Activated CD8-positive, alpha-beta memory T cell treated with anti-CD3 and anti-CD28 coated beads, Interleukin-2, amount 50 U/mL, for 1 hour (primary cell): ENCODE data around the gene GALR1.
"Not testable (repeated sequence)": the region's sequence is repeated elsewhere in the genome, so short reads cannot be mapped to it uniquely, and the experiment has no call there.

ENCODE experiments used
- DNase-seq: peaks from one replicate; pipeline ENCODE4 v3.0.0-alpha.2; 2020; ENCODE audit errors: extremely low read depth

The GALR1 gene

DNA sequence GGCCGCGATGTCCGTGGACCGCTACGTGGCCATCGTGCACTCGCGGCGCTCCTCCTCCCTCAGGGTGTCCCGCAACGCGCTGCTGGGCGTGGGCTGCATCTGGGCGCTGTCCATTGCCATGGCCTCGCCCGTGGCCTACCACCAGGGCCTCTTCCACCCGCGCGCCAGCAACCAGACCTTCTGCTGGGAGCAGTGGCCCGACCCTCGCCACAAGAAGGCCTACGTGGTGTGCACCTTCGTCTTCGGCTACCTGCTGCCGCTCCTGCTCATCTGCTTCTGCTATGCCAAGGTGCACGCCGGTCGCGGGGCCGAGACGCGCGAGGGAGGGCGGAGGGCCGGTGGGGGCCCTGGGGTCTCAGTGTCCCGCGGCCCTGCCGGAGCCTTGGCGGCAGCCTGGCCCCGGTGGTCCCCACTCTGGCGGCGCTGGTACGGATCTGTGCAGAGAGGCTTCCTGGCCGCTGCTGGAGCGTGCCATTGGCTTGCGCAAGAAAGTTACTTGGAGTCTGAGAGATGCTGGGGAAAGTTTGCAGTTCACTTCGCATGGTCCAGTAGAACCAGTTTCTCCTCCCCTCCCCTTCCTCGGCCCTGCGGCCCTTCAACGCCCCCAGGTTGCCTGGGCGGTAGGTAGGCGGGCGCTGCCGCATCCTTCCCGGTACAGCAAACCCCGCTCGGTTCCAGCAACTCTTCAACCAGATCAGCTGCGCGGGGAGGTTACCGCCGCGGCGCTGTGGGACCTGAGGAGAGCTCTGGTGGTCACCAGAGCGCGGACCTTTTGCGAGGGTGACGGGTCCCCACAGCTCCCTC lies 1.5 kb downstream of the GALR1 start:
- DNase-seq: no peak

DNA sequence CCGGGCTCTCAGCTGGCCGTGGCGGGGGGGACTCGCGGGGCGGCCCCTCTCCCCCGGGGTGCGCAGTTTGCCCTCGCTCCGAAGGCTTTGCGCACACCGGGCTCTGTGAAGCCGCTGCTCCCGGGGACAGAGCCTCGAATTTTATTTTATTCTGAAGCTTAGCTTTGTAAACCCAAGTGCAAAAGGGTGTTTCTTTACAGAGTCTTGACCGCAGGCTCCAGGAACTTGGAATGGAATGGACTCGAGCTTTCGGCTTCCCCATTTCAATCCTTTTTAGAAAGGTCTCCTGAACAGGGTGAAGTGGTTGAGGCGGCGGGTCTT lies 2.0 kb downstream of the GALR1 start:
- DNase-seq: no peak

DNA sequence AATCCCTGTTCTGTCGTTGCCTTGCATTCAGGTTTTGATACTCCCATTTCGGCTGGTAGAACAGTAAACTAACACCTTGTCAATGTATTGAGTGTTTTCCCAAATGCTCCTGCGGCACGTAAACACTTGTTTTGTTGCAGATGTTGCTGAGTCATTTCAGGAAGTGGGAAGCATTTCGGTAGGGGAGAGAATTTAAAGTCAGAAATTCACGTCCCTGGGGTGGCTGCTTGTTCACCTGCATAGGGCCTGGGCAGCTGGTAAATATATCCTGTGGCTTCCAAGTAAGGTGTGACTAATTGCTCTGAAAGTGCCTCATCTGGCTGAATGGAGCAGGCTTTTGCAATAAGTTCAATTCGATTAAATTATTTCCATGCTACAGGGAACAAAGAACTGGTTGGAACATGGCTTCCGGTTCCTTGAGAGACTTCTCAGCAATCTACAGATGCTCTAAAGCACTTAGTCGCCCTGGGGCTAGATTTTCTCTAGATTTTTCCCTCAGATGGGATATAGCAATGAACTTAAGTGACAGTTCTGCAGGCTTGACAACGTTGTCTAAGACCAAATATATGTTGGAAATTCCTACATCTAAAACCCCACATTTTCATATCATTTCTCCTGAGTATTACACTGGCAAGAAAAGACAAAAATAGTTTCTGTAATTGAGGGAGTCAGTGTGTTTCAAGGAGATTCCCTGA lies 5.2 kb downstream of the GALR1 start:
- DNase-seq: no peak

DNA sequence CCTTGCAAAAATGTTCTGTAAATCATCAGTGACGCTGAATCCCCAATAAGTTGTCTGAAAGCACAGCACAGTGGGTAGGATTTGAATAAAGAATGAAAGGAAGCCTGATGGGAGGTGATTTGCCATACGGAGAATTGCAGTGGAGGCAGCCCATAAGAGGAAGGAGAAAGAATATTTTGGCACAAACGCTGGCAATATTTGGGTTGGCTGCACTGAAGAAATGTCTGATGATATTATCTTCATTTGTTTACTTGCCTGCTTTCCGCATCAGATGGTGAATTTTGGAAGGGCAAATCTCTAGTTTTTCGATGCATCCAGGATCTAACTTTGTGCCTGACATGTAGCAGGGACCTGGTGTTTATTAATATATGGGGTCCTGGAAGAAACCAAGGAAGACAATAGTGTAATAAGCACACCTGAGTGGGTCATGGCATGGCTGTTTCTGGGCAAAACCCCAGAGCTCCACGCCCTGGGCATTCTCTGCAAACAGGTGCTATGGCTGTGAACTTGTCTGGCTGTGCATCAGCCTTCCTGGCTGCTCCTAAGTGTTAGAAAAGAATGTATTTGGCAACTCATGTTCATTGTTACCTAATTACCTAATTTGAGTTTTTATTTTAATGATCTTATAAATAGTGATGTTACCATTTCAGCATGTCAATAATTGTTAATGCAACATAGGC lies 5.9 kb downstream of the GALR1 start:
- no peak for DNase-seq

DNA sequence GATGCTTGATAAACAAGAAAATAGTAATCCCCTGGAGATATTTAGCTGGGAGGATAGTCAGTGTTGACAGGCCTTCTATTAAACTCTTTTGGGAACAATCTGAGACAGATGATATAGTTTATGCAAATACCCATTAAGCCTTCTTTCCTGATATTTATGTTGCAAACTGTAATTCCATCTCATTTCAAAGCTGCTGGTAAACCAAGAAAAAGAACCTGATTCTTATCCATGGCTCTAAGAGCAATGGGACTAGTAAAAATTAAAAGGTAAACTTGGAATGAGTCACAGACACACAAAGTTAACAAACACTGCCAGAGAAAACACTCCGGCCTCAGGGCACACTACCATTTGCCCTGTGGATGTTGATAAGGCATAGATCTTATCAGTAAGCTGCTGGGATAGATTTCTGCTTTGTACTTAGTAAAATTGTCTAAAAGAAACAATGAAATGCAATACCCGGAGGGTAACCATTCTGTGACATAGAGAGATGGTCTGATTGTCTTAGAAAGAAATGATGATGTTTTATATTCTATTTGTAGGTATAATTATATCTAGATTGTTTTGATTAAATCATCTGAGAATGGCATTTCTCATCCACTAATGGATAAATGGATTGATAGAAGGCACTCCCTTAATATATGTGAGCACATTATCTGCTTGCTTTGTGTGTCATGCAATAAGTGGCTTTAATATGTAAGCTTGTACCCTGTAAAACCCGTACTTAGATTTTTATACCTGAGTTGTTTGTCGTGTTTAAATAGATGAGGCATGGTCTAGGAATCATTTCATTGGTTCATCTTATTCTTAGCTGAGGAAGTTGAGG lies 13.2 kb downstream of the GALR1 start:
- DNase-seq: no peak

DNA sequence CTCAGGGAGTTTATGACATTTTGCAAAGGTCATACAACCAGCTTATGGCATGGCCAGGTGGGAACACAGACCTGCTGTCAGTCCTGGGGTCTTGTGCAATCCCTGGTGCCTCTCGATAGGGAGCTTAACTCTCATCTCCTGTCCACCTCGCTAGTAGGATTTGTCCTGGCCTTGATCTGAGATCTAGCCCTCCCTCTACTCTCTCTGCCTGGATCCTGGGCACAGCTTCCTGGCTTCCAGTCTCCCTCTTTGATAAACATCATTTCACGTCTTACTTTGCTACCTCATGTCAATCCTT lies 13.8 kb downstream of the GALR1 start:
- no peak for DNase-seq

DNA sequence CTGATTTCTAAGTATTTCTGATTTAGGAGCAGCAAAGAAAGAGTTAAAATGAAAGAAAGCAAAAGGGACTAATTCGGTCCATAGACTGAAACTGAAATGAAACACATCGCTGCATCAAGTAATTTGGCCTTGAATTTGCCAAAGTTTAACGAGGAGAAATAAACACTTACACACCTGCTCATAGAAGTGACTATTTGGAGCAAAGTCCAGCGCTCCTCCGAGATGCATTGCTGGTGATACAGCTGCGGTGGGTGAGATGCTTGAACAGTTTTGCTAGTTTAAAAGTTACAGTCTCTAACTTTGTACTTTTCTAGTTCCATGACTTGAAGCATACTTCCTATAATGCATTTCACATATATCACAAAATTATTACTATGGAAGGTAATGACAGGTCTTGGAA lies 18.3 kb downstream of the GALR1 start:
- no peak for DNase-seq

DNA sequence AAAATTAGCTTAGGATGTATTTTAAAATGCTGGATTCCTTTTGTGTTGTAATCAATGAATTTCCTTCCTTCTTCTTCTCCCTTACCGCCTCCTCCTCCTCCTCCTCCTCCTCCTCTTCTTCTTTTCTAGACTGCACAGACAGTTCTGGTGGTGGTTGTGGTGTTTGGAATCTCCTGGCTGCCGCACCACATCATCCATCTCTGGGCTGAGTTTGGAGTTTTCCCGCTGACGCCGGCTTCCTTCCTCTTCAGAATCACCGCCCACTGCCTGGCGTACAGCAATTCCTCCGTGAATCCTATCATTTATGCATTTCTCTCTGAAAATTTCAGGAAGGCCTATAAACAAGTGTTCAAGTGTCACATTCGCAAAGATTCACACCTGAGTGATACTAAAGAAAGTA lies 18.8 kb downstream of the GALR1 start:
- no peak for DNase-seq

DNA sequence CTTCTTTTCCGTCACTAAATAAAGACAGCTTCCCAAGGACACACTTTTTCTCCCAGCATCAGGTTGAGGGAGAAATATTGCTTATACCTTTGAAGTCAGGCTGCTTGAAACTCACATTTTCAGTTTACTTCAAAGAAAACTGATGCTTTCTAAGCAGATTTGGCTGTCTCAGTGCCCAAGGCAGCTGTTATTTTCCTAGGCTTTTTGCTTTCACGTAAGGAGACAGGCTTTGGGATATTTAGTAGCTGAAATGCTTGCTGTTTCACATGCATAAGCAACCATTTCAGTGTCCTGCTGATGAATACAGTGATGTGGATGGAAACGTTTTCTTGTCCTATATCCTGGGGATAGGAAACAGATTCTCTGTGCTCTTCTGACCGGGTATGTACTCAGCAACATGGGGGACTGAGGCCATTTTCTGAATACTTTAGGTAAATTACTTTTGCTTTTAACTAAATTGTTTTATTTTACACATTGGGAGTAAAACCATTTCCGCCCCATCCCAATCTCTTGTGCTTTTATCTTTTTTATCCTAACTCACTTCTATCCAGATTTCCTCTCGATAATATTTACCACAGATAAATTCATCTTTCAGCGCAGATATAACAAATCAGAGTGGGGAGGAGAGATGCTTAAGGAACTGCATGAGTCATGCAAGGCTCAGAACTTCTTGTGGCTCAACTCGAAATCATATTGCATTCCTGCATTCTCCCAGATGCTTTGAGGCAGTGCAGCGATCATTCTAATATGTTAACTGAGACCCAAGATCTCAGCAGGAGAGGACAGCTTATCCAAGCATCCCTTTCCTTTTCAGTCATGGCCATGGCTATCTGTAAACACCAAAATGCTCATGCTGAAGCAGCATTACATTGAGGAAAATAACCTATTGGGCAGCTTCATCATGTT lies 22.2 kb downstream of the GALR1 start:
- no peak for DNase-seq

DNA sequence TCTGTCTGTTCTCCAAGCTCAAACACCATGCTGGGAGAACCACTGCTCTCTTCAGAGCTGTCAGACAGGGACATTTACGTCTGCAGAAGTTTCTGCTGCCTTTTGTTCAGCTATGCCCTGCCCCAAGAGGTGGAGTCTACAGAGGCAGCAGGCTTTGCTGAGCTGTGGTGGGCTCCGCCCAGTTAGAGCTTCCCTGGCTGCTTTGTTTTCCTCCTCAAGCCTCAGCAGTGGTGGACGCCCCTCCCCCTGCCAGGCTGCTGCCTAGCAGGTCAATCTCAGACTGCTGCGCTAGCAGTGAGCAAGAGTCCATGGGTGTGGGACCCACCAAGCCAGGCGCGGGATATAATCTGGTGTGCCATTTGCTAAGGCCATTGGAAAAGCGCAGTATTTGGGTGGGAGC lies 41.2 kb downstream of the GALR1 start:
- not testable (repeated sequence) for DNase-seq

DNA sequence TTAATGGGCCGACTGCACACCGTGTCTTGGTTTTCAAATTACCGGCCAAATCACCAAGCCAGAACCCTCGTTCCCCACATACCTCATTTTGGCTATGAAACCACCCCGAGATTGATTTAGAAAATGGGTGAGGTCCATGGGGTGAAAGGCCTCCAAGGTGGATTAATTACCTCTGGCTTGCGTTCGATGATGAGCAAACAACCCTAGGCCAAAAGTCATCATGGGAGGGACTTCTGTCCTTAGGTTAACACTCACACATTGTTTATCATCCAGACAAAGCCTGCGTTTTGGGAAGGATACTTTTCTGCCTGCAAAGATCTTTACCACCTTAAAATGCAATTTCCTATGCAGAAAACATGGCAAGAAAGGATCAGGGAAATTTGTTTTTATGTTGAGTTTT lies 48.5 kb downstream of the GALR1 start:
- no peak for DNase-seq

DNA sequence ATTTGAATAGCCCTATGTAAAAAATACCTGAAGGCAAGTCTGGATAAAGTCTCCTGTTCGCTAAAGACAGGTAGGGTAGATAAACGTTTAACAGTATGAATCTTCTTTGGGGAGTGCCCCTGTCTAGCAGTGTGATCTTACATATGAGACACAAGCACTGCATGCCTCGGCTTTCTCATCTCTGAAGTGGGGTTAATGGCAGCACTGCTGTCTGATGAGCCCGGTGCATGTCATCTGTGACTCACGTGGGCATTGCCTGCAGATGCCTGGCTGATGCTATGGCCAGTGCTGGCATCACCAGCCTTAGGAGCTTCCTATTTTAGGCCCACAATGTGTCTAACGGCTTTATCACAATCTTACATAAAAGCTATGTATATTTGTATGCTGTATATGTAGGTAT lies 50.1 kb downstream of the GALR1 start:
- DNase-seq: no peak

DNA sequence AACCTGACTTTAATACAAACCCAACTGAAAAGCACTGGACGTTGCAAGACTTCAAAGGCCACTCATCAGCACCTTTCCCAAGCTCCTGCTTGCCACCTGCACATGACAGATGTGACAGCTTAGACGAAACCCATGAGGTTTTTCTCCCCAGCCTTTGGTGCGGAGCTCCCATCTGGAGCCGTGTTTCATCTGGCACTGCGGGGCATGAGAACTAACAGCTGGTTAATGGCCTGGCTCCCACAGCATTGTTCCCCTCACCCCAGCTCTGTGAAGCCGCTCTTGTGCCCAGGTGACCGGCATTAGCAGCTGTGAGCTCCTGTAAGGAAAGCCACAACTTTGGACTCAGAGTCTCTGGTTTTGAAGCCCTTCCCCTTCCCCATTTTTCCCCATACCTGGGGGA lies 50.9 kb downstream of the GALR1 start:
- no peak for DNase-seq

DNA sequence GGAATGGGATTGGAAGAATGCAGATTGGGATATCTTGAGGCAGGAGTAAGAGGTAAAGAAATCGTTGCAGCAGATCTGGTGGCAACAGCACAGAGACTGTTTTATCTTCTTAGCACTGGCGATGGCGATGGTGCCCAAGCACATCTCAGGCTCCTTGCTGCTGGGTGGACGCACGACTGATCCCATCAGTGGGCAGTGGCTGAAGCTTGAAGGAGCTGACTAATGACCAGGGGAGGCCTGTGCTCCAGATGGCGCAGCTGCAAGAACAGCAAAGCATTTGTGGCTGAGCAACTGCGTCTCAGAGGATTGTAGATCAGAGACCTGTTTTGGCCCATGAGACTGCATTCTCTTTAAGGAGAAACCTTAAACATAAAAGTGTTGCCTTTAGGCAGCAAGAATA lies 54.6 kb downstream of the GALR1 start:
- no peak for DNase-seq

DNA sequence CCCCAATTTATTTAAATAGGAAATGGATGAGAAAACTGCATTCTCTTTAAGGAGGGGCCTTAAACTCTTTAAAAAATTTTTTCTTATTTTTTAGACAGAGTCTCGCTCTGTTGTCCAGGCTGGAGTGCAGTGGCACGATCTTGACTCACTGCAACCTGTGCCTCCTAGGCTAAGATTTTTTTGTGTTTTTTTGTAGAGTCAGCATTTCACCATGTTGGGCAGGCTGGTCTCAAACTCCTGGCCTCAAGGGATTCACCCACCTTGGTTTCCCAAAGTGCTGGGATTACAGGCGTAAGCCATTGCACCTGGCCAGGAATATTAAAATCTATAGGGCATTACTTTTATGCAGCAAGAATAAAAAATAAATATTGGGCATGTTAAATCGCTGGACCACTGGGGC lies 56.0 kb downstream of the GALR1 start:
- no peak for DNase-seq

DNA sequence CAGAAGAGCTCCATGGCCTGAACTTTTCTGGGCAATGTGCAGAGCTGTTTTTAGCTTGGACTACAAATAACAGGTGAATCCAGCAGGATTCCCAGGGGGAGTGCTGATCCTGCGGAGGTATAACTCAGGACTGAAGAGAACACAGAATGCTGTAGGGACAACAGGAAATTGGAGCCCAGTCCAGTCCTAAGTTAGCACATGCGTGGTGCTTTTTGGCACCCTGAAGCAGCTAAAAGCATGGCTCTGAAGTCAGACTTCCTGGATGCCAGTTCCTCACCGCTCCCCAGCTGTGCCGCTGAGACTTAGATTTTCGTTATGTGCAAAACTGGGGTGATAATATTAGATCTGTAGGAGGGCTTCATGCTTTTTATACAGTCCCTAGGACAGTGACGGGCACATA lies 58.6 kb downstream of the GALR1 start:
- no peak for DNase-seq

DNA sequence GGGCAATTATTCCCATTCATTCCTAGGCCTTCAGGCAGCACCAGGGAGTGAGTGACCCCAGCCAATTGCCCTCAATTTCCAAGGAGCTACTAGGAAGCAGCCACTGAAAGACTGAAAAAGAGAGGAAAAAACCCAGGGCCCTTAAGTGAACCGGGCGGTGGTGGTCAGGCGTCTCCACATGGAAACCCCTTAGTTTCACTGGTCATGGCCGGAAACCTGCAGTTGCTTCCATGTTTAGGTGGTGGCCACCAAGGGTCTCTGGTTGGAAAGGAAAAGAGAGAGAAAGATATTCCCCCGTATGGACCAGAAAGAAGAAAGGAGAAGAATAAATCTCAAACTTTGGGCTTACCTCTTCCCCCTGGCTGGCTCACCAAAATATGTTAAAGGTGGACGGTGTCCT lies 64.9 kb downstream of the GALR1 start:
- DNase-seq: no peak

DNA sequence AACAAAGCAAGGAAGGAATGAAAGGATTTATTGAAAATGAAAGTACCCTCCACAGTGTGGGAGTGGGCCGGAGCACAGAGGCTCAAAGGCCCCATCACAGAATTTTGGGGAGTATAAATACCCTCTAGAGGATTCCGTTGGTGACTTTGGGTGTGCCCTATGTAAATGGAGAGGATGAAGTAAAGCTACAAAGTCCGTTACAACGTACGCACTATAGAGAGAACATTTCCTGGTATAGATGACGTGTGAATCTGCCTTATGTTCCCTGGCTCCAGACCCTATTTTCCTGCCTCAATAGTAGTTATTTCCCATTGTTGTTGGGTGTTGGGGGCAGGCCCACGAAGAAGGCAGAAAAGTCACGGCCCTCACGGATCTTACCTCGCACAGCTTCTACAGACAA lies 65.3 kb downstream of the GALR1 start:
- DNase-seq: no peak

DNA sequence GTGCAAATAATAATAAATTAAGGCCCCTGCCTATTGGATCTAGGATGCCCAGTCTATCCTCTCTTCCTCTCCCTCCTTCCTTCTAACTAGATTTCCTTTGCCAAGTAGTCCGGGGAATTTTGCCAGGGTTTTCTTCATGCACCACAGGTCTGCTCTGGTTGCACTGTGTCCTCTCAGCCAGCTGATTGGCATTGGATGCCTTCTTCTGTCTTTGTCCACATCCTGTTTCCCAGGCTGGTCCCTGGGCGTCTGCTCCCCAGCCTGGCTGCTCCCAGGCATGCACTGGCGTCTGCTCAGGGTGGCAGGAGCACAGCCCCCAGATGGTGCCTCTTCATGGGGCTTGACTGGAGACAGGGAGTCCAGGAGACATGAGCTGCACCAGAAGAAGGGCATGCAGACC lies 66.4 kb downstream of the GALR1 start:
- no peak for DNase-seq

DNA sequence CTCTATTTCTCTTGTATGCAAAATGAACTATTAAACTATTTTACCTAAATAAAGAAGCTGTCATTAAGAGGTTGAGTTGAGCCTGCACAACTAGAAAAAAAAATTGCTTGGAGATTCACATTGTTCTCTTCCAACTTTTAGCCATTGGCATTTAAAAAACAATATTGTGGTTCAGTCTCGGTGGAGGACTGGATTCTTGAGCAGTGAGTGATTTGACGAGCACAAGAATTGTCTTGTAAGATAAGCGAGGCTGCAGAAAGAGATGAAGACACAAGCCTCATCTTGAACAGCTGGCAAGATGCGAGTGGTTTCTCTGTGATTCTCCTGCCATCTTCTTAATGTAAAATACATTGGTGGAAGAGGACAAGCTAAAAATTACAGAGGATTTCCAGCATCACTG lies 67.0 kb downstream of the GALR1 start:
- DNase-seq: no peak

DNA sequence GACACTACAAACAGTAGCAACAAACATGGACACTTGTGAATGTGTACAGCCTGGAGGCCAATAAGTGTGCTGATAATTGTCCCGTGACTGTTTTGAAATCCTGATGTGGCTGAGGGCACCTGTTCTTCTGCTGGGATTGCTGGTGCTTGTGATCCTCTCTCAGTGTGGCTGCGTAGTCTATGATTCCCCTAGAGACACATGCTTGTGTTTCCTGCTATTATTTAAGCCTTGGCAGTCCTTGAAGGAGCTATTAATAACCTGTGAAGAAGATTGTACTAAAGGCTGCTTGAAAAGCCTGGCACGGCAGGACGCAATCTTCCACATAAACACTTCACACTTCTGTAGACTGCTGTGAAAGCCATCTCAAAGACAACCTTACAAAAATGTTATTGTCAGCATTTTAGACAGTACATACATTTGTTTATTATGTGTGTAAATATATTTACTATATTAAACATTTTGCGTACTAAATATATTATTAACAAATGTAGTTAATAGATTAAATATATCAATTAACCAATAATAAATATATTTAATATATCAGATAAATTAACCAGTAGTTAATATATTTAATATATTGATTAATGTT lies 71.4 kb downstream of the GALR1 start:
- DNase-seq: no peak
